DMS153 (cell line): Measurements from ENCODE around the gene PHKG1.
A peak's percentile ranks its signal among the peaks of the same experiment; 100 is the strongest.
"Not testable (repeated sequence)": the region's sequence is repeated elsewhere in the genome, so short reads cannot be mapped to it uniquely, and the experiment has no call there.

Experiments
- DNase-seq: peaks from one replicate; lab custom pipeline; 2025; lab: John Stamatoyannopoulos, UW

Gene PHKG1

DNA sequence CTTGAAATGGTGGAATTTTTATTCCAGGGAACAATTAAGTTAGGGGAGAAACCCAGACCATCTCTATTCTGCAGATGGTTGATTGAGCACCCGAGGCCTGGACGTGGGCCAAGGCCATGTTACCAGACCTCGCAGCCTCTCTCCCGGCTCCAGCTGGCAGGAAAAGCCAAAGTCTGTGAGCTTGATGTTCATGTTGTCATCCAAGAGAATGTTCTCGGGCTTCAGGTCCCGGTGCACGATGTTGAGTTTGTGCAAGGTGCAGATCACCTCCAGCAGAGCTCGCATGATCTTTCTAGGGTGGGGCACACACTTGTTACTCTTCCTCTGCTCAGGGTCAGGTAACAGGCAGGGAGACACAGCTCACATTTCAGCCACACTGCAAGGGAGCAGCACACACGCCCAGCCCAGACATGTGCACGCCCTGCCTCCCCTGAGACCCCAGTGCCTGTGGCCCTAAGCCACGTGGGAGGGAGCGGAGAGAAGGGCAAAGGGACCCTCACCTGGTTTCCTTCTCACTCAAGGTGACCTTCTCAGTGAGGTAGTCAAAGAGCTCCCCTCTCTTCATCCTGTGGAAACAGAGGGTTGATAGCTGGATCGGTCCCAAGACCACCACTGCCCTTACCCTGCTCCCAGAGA lies 9.5 kb downstream of the PHKG1 start:
- DNase-seq, result no peak

DNA sequence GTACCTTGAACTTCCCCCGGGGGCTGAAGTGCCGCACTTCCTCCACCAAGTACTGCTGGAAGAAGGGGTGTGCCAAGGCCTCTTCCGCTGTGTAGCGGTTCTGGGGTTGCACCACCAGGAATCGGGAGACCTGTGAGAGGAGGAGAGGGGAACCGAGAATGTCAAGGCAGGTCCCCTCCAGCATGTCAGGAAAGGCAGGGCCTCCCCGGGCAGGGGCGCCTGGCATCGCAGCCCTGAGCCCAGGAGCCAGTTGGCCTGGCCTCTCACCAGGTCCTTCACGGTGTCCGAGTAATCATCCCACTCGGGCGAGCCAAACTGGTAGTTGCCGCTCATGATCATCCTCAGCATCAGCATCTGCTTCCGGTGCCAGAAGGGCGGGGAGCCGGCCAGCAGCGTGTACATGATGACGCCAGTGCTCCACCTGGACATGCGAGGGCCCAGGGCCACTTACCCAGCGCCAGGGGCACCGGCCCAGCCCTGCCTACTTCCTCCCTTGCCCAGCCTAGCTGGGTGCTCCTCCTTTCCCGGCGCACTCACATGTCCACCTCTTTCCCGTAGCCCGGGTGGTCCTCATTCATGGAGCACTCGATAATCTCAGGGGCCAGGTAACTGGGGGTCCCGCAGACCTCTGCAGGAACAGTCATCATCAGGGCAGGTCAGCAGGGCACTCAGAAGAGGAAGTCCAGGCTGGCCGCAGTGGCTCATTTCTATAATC lies 11.0 kb downstream of the PHKG1 start:
- no peak for DNase-seq

DNA sequence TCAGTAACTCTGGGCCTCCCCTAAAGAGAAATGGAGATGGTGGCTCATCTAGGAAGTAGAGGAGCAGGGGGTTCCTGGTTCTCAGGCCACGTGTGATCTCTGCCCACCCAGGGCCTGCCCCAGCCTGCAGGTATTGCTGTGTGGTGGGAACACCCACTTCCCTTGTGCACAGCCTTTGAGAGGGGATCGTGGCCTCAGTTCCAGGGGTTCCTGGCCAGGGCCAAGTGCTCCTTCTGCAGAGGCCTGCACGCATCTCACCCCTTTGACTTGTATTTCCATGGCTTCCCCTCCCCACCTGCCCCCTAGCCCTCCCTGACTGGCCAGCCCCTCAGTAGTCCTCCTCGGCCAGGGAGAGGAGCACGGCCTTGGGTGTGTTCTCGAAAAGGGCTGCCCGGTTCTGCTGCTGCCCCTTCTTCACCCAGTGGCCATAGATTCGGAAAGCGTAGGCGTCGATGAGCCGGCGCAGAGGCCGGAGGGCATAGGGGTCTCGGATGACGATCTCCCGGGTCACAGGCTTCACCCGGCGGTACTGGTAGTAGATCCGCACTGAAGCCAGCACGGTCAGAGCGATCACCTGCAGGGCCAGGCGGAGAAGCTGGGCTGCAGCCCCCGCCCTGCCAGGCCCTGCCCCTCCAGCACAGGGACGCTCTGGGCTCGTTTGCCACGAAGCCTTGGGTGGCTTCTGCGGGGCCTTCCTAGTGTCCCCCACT lies 11.9 kb downstream of the PHKG1 start:
- DNase-seq, result not testable (repeated sequence)

DNA sequence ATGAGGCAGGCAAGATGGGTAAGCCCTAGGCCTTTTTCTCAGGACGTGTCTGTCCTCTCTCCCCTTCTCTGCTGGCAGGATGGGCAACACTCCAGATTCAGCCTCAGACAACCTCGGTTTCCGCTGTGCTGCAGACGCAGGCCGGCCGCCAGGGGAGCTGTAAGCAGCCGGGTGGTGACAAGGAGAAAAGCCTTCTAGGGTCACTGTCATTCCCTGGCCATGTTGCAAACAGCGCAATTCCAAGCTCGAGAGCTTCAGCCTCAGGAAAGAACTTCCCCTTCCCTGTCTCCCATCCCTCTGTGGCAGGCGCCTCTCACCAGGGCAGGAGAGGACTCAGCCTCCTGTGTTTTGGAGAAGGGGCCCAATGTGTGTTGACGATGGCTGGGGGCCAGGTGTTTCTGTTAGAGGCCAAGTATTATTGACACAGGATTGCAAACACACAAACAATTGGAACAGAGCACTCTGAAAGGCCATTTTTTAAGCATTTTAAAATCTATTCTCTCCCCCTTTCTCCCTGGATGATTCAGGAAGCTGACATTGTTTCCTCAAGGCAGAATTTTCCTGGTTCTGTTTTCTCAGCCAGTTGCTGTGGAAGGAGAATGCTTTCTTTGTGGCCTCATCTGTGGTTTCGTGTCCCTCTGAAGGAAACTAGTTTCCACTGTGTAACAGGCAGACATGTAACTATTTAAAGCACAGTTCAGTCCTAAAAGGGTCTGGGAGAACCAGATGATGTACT lies 13.1 kb downstream of the PHKG1 start:
- DNase-seq, result peak; percentile 91

DNA sequence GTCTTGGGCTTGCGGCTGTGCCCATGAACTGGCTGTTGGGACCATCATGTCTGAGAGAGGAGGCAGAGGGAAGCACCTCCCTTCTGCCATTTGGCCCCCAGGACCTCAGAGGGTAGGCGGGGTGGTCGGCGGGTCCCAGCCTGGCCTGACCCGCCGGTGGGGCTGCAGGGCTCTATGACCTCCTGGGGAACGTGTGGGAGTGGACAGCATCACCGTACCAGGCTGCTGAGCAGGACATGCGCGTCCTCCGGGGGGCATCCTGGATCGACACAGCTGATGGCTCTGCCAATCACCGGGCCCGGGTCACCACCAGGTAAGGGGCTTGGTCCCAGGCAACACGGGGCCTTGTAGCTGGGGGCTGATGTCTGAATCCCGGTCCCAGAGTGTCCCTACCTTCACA lies 14.6 kb downstream of the PHKG1 start:
- no peak for DNase-seq

DNA sequence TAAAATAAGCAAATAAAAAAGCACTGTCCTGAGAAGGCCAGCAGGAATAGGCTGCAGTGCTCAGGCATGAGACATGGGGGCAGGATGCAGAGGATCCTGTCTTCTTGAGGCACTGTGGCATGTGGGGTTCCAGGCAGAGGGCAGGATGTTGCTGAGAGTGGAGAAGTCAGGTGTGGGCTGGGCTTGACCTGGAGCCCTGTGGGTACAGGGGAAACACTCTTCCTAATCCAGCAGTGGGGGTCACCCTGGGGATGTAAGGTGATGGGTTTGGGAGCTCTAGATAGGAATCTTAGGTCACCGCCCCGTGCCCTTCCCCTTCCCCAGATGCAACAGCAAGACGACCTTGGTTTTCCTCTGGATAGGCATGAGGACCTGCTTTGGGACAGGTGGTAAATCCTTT lies 15.1 kb downstream of the PHKG1 start:
- DNase-seq, result no peak

DNA sequence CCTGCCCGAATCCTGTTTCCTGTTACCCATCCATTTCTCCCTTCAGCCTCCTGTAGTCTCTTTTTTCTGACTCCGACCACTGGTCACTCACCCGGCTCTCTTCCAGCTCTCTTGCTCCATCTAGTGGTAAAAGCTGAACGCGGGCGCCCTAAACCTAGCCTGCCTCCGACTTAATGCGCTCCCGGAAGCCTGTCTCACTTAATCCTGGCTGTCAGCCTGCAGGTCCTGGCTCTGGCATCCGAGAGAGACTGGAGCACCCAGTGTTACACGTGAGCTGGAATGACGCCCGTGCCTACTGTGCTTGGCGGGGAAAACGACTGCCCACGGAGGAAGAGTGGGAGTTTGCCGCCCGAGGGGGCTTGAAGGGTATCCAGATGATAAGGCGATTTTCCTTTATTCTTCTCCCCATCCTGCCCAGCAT lies 18.4 kb downstream of the PHKG1 start:
- DNase-seq, result no peak

DNA sequence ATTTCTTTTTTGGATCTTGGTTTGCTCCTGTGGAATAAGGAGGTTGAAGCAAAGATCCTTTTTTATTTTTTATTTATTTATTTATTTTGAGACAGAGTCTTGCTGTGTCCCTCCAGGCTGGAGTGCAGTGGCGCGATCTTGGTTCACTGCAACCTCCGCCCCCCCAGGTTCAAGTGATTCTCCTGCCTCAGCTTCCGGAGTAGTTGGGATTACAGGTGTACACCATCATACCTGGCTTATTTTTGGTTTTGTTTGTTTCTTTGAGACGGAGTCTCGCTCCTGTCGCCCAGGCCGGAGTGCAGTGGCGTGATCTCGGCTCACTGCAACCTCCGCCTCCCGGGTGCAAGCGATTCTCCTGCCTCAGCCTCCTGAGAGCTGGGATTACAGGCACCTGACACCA lies 26.4 kb downstream of the PHKG1 start:
- DNase-seq, result not testable (repeated sequence)

DNA sequence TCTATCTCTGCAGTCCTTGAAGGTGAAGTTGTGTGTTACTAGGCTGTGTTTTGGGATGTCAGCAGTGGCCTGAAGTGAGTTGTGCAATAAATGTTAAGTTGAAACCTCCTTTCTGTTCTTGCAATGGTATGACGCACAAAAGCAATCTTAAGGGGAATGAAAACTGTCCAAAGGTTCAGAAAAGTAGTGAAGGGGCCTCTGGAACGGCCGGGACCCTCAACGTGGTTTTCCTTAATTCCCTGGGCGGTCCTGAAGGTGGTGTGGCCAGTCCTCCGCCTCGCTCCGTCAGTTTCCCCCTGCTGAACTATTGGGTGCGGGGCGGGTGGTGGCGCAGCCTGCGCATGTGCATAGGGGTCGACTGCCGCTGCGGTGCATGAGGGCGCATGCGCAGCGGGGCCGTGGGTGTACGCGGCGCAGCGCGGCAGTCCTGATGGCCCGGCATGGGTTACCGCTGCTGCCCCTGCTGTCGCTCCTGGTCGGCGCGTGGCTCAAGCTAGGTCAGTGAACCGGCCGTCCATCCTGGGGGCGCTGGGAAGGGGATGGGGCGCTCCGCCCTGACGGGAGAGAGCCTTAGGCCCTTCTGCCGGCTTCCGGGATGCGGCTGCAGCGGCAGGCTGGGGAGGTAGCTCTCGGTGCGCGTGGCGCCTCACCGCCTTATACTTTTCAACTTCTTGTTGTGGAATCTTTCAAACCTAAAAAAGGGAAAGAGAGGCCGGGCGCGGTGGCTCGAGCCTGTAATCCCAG lies 28.7 kb downstream of the PHKG1 start, which contains the start of gene SUMF2:
Gene SUMF2, plus strand, starts transcription at position 405 of the 744 bp plus-strand sequence. Its CDS starts 26 bp downstream, at position 431.
- DNase-seq, result peak; percentile 80

DNA sequence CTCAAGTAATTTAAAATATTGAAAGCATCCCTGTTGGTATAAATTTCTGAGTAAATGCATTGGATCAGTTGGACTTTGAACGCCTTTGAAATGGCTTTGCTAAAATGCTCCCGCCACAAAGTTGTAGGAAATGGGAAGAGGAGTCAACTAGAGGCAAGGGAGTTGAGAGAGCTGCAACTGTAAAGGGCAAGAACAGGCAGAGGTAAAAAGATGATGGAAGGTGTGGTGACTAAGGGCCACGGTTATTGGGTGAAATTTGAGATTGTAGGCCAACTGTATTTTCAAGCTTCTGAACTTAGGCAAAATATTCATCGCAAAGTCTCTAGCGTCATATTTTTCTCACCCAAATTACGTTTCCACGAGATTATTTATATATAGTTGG lies 29.3 kb downstream of the PHKG1 start:
- DNase-seq, result no peak

DNA sequence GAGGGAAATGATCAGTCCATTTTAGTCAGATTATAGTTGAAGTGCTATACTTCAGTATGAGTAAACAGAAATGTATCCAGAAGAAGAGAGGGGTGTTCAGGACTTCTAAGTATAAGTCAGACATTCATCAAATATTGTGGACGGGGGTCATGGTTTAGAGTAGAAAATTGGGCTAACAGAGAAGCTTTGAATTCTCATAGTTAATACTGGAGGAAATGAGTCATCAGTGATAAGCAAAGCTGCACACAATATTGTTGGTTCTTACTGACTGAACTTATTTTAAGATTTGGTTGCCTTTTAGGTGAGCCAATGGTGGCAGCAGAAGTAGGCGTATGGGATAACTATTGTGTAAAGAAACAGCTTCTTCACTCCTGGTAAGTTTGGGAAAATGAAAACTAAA lies 30.4 kb downstream of the PHKG1 start:
- no peak for DNase-seq

DNA sequence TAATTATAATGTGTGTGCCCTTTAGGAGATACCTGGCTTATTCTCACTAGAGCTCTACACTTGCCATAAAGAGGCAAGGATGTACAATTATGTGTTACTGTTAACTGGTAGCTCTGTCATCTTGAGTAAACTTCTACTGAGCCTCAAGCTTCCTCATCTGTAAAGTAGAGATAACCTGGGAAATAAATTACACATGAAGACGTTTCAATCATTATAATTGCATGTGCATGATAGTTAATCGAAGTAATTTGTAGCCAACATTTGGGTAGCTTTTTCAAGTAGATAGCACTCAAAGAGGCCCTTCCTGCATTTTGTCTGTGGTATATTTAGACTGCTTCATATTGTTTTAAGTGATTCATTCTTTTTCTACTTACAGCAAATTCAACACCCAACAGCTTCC lies 38.8 kb downstream of the PHKG1 start:
- DNase-seq, result no peak

DNA sequence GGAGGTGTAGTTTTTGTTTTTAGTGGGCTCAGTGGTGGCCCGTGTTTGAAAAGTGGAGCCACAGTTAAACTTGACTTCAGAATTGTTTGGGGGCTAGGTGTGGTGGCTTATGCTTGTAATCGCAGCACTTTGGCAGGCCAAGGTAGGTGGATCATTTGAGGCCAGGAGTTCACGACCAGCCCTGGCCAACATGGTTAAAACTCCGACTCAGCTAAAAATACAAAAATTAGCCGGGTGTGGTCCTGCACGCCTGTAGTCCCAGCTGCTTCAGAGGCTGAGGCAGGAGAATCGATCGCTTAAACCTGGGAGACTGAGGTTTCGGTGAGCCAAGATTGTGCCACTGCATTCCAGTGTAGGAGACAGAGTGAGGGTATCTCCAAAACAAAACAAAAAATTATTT lies 39.4 kb downstream of the PHKG1 start:
- no peak for DNase-seq

DNA sequence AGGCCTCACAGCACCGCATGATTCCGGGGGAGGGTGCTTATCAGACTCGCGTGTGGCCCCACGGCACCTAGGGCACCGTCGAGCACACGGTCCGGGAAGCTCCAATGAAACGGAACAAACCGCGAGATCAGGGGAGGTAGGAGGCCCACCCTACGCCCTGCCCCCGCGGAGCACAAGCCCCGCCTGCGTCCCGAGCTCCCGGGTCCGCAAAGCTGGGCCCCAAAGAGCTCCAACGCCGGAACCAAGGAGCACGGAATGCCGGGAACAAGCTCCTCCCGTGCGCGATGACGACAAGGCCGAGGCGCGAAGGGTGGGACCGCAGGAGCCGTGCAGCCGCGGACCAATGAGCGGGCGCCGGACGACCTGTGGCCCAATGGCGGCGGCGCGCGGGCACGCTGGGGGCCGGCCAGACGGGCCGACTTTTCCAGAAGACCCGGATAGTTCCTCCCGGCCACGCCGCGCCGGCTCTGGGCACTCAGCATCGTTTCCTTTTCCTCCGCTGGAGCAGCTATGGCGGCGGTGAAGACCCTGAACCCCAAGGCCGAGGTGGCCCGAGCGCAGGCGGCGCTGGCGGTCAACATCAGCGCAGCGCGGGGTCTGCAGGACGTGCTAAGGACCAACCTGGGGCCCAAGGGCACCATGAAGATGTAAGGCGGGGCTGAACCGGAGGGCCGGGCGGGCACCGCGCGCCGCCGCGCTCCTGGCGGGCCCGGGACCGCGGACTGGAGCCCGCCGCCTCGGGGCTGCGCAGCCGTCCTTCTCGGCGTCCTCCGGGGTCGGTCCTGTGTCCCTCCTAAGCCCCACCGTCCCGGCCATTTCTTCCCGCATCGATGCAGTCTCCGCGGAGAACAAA lies 41.2 kb downstream of the PHKG1 start, which contains the start of the genes CCT6A and PSPH:
Gene CCT6A, plus strand, starts transcription at position 427 of the 853 bp plus-strand sequence. Its CDS starts 84 bp downstream, at position 511.
Gene PSPH, minus strand, starts transcription at position 106 of the 853 bp plus-strand sequence. CDS start 30,232 bp downstream, outside the sequence.
- DNase-seq, result peak; percentile 95

DNA sequence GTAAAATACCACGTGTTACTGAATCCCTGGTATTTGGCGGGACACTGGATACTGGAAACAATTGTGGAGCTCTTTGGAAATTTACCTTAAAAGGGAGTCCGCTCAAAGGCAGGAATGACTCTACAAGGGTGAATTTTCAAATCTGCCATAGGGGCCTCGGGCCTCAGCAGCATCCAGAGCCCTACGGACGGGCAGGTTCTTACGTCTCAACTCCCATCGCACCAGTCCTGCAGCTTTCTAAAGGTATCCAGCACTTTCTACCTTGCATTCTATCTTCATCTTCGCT lies 41.8 kb downstream of the PHKG1 start:
- no peak for DNase-seq

DNA sequence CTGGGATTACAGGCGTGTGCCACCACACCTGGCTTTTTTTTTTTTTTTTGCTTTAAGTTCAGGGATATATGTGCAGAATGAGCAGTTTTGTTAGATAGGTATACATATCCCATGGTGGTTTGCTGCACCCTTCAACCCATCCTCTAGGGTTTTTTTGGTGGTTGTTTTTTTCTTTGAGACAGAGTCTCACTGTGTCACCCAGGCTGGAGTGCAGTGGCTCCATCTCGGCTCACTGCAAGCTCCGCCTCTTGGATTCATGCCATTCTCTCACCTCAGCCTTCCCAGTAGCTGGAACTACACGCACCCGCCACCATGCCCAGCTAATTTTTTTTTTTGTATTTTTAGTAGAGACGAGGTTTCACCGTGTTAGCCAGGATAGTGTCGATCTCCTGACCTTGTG lies 44.0 kb downstream of the PHKG1 start:
- peak; percentile 30 for DNase-seq

DNA sequence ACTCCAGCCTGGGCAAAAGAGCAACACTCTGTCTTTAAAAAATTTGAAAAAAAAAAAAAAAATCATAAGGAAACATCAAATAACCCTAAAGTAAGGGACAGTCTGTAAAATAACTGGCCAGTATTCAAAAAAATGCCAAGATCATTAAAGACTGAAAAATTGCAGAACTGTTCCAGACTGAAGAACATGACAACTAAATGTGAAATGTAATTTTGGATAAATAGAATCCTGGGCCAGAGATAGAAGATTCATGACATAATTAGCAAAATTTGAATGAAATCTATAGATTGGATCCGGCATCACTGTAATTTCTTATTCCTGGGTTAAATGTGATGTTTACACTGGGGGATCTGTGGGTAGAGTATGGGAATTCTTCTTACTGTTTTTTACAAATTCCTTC lies 44.5 kb downstream of the PHKG1 start:
- no peak for DNase-seq

DNA sequence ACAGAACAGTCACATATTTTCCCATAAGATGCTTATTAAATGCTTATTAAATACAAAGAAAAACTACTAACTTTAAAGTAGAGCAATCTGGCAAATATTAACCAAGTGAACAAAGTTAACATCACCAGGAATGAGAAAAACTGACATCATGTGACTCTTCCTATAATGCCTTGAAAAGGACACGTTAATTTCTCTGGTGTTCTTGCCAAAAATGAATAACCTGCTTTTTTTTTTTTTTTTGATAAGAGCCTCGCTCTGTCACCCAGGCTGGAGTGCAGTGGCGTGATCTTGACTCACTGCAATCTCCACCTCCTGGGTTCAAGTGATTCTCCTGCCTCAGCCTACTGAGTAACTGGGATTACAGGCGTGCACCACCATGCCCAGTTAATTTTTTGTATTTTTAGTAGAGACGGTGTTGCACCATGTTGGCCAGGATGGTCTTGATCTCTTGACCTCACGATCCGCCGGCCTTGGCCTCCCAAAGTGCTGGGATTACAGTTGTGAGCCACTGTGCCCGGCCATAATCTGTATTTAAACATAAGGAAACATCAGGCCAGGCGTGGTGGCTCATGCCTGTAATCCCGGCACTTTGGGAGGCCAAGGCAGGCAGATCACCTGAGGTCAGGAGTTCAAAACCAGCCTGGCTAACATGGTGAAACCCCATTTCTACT lies 45.2 kb downstream of the PHKG1 start:
- DNase-seq, result not testable (repeated sequence)

DNA sequence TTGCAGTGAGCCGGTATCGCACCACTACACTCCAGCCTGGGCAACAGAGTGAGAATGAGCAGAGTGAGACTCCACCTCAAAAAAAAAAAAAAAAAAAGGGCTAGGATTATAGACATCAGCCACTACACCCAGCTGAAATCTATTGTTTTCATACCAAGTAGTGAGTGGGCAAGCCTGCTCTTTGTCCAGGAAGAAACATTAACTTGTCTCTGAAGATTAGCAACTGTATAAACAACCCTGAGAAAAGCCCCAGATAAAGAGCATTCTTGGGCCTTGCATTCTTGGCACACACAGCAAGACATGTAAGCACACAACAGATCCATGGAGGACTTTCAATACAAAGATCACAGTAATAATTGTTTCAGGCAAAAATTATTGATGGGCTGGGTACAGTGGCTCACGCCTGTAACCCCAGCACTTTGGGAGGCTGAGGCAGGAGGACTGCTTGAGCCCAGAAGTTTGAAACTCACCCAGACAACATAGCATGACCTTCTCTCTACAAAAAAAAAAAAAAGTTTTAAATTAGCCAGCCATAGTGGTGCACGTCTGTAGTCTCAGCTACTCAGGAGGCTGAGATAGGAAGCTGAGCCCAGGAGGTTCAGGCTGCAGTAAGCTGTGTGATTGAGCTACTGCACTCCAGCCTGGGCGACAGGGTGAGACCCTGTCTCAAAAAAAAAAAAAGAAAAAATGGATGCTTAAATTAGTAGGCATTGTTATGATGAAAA lies 45.9 kb downstream of the PHKG1 start:
- no peak for DNase-seq
